HEK293 (cell line): ENCODE results near the gene DHX40.

ENCODE experiments used
- ATF2 ChIP-seq: fragments of 450-650 bp; formaldehyde crosslinking; IDR thresholded peaks from 2 replicates; pipeline ENCODE4 v1.5.1; 2016; ENCODE audit warnings: missing biosample characterization, missing genetic modification characterization, low read depth
- BCL11B ChIP-seq: fragments of 450-650 bp; formaldehyde crosslinking; IDR thresholded peaks from 2 replicates; pipeline ENCODE4 v1.5.1; 2016; ENCODE audit warnings: low read depth, missing biosample characterization, missing genetic modification characterization
- INSM2 ChIP-seq: fragments of 450-650 bp; formaldehyde crosslinking; IDR thresholded peaks from 2 replicates; pipeline ENCODE4 v1.5.1; 2016; ENCODE audit warnings: missing biosample characterization, missing genetic modification characterization
- KLF10 ChIP-seq: fragments of 450-650 bp; IDR thresholded peaks from 2 replicates; pipeline ENCODE4 v1.5.1; 2018; ENCODE audit warnings: missing biosample characterization, mild to moderate bottlenecking, missing genetic modification characterization
- KLF8 ChIP-seq: fragments of 450-650 bp; formaldehyde crosslinking; IDR thresholded peaks from 2 replicates; pipeline ENCODE4 v1.5.1; 2016; ENCODE audit warnings: missing biosample characterization, missing genetic modification characterization
- OSR2 ChIP-seq: fragments of 450-650 bp; formaldehyde crosslinking; IDR thresholded peaks from 2 replicates; pipeline ENCODE4 v1.5.1; 2016; ENCODE audit warnings: missing biosample characterization, missing genetic modification characterization
- PATZ1 ChIP-seq: fragments of 450-650 bp; formaldehyde crosslinking; IDR thresholded peaks from 2 replicates; pipeline ENCODE4 v1.5.1; 2016; ENCODE audit warnings: missing biosample characterization, missing genetic modification characterization
- SCRT1 ChIP-seq: fragments of 450-650 bp; formaldehyde crosslinking; IDR thresholded peaks from 2 replicates; pipeline ENCODE4 v1.5.1; 2016; ENCODE audit warnings: missing biosample characterization, missing genetic modification characterization, borderline replicate concordance
- TCF7L2 ChIP-seq: IDR thresholded peaks from 2 replicates; pipeline ENCODE4 v1.6.1; 2011; ENCODE audit warnings: low read depth, mild to moderate bottlenecking, inconsistent platforms, low read length, moderate library complexity, borderline replicate concordance
- YY2 ChIP-seq: fragments of 450-650 bp; formaldehyde crosslinking; IDR thresholded peaks from 2 replicates; pipeline ENCODE4 v1.5.1; 2016; ENCODE audit warnings: missing biosample characterization, missing genetic modification characterization
- ZBTB1 ChIP-seq: fragments of 450-650 bp; formaldehyde crosslinking; IDR thresholded peaks from 2 replicates; pipeline ENCODE4 v1.5.1; 2016; ENCODE audit warnings: missing biosample characterization, missing genetic modification characterization
- ZBTB17 ChIP-seq: fragments of 450-650 bp; formaldehyde crosslinking; IDR thresholded peaks from 2 replicates; pipeline ENCODE4 v1.5.1; 2016; ENCODE audit warnings: missing biosample characterization, missing genetic modification characterization
- ZNF10 ChIP-seq: fragments of 450-650 bp; formaldehyde crosslinking; IDR thresholded peaks from 2 replicates; pipeline ENCODE4 v1.5.1; 2017; ENCODE audit warnings: missing biosample characterization, missing genetic modification characterization
- ZNF132 ChIP-seq: fragments of 450-650 bp; formaldehyde crosslinking; IDR thresholded peaks from 2 replicates; pipeline ENCODE4 v1.5.1; 2017; ENCODE audit warnings: missing biosample characterization, missing genetic modification characterization, borderline replicate concordance
- ZNF169 ChIP-seq: fragments of 450-650 bp; formaldehyde crosslinking; IDR thresholded peaks from 2 replicates; pipeline ENCODE4 v1.5.1; 2016; ENCODE audit warnings: missing biosample characterization, missing genetic modification characterization
- ZNF18 ChIP-seq: fragments of 450-650 bp; formaldehyde crosslinking; IDR thresholded peaks from 2 replicates; pipeline ENCODE4 v1.5.1; 2016; ENCODE audit warnings: missing biosample characterization, missing genetic modification characterization
- ZNF211 ChIP-seq: fragments of 450-650 bp; formaldehyde crosslinking; IDR thresholded peaks from 2 replicates; pipeline ENCODE4 v1.5.1; 2016; ENCODE audit warnings: low read depth, missing biosample characterization, missing genetic modification characterization
- ZNF239 ChIP-seq: fragments of 450-650 bp; formaldehyde crosslinking; IDR thresholded peaks from 2 replicates; pipeline ENCODE4 v1.5.1; 2016; ENCODE audit warnings: missing biosample characterization, missing genetic modification characterization
- ZNF266 ChIP-seq: fragments of 450-650 bp; formaldehyde crosslinking; IDR thresholded peaks from 2 replicates; pipeline ENCODE4 v1.5.1; 2016; ENCODE audit warnings: missing biosample characterization, missing genetic modification characterization, low read depth
- ZNF274 ChIP-seq, 2 experiments: fragments of 200-500 bp in 1 of 2; fragments of 450-650 bp in 1 of 2; sonication (Bioruptor generic) in 1 of 2; formaldehyde crosslinking in 1 of 2; IDR thresholded peaks; 2 replicates each; pipeline versions ENCODE4 v1.5.1 to v1.6.1; 2014 to 2016; ENCODE audit warnings: borderline replicate concordance in 1 of 2, inconsistent platforms in 1 of 2, low read length in 1 of 2, missing biosample characterization in 1 of 2, missing genetic modification characterization in 1 of 2
- ZNF366 ChIP-seq: fragments of 450-650 bp; formaldehyde crosslinking; conservative IDR thresholded peaks from 2 replicates; pipeline ENCODE4 v1.5.1; 2016; ENCODE audit warnings: missing biosample characterization, missing genetic modification characterization
- ZNF391 ChIP-seq: fragments of 450-650 bp; formaldehyde crosslinking; IDR thresholded peaks from 2 replicates; pipeline ENCODE4 v1.5.1; 2016; ENCODE audit warnings: low read depth, missing biosample characterization, missing genetic modification characterization, borderline replicate concordance
- ZNF394 ChIP-seq: fragments of 450-650 bp; formaldehyde crosslinking; IDR thresholded peaks from 2 replicates; pipeline ENCODE4 v1.5.1; 2016; ENCODE audit warnings: missing biosample characterization, missing genetic modification characterization, mild to moderate bottlenecking, moderate library complexity, borderline replicate concordance
- ZNF585B ChIP-seq: fragments of 450-650 bp; formaldehyde crosslinking; IDR thresholded peaks from 2 replicates; pipeline ENCODE4 v1.5.1; 2016; ENCODE audit warnings: missing biosample characterization, missing genetic modification characterization
- ZNF660 ChIP-seq: fragments of 450-650 bp; IDR thresholded peaks from 2 replicates; pipeline ENCODE4 v1.5.1; 2018; ENCODE audit warnings: missing biosample characterization, mild to moderate bottlenecking, missing genetic modification characterization
- ZNF747 ChIP-seq: fragments of 450-650 bp; formaldehyde crosslinking; IDR thresholded peaks from 2 replicates; pipeline ENCODE4 v1.5.1; 2016; ENCODE audit warnings: missing biosample characterization, missing genetic modification characterization
- ZNF777 ChIP-seq: fragments of 450-650 bp; formaldehyde crosslinking; IDR thresholded peaks from 2 replicates; pipeline ENCODE4 v1.5.1; 2017; ENCODE audit warnings: missing biosample characterization, missing genetic modification characterization, borderline replicate concordance
- TF ChIP-seq, protein P1 (sequence below): fragments of 450-650 bp; formaldehyde crosslinking; IDR thresholded peaks from 2 replicates; pipeline ENCODE4 v1.5.0; 2017; ENCODE audit warnings: missing biosample characterization, missing genetic modification characterization, borderline replicate concordance

The DHX40 gene

GRCh38 chr17:59547131-59547915 lies 18.1 kb upstream of the DHX40 start (continued):
- TF ChIP-seq ZNF18 (tag by site-specific recombination) (no peak), KLF8 (tag by site-specific recombination) (0 out of 2 replicates have a peak, but pooled peaks have one; percentile 47), ZNF585B (tag by site-specific recombination) (no peak), ZNF169 (tag by site-specific recombination) (no peak), ZNF132 (no peak), ZNF239 (peak; percentile 48; the same call in 1 of the 2 replicates), ZBTB1 (0 out of 2 replicates have a peak, but pooled peaks have one; percentile 33), ATF2 (tag by site-specific recombination) (peak; percentile 69), SCRT1 (no peak), BCL11B (no peak), ZNF391 (tag by site-specific recombination) (peak; percentile 69; the same call in 1 of the 2 replicates), ZNF266 (tag by site-specific recombination) (peak; percentile 26; the same call in 1 of the 2 replicates), ZNF747 (tag by site-specific recombination) (no peak), ZNF274 (IDR thresholded peaks at IDR 0.05; ENCODE audit: low read length) (no peak), ZNF274 (tag by site-specific recombination; IDR thresholded peaks at IDR 0.05; ENCODE audit: borderline replicate concordance) (no peak), ZNF394 (tag by site-specific recombination) (peak; percentile 42; the same call in 1 of the 2 replicates), ZNF10 (tag by site-specific recombination) (peak; percentile 80), ZBTB17 (tag by site-specific recombination) (peak; percentile 96), ZNF366 (tag by site-specific recombination) (peak; percentile 81), KLF10 (tag by site-specific recombination) (no peak), OSR2 (tag by site-specific recombination) (peak; percentile 92), INSM2 (tag by site-specific recombination) (peak; percentile 56; the same call in 1 of the 2 replicates), ZNF777 (no peak), ZNF211 (tag by site-specific recombination) (no peak), PATZ1 (tag by site-specific recombination) (peak; percentile 77), YY2 (tag by site-specific recombination) (peak; percentile 59; the same call in 1 of the 2 replicates), TCF7L2 (0 out of 2 replicates have a peak, but pooled peaks have one; percentile 75), ZNF660 (tag by site-specific recombination) (0 out of 2 replicates have a peak, but pooled peaks have one; percentile 4)
- TF ChIP-seq, protein P1, sequence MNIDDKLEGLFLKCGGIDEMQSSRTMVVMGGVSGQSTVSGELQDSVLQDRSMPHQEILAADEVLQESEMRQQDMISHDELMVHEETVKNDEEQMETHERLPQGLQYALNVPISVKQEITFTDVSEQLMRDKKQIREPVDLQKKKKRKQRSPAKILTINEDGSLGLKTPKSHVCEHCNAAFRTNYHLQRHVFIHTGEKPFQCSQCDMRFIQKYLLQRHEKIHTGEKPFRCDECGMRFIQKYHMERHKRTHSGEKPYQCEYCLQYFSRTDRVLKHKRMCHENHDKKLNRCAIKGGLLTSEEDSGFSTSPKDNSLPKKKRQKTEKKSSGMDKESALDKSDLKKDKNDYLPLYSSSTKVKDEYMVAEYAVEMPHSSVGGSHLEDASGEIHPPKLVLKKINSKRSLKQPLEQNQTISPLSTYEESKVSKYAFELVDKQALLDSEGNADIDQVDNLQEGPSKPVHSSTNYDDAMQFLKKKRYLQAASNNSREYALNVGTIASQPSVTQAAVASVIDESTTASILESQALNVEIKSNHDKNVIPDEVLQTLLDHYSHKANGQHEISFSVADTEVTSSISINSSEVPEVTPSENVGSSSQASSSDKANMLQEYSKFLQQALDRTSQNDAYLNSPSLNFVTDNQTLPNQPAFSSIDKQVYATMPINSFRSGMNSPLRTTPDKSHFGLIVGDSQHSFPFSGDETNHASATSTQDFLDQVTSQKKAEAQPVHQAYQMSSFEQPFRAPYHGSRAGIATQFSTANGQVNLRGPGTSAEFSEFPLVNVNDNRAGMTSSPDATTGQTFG (tag by site-specific recombination), result no peak
